Neural progenitor cell (in vitro differentiated cells): ENCODE measurements around the gene PITX3. TPM values are rescaled to one million over a fixed set of nuclear protein-coding genes. Genes with fewer than 3 reads are reported as not detected.

Experiments used
- DNase-seq: peaks from one replicate; pipeline ENCODE4 v3.0.0-alpha.2; 2016; ENCODE audit warnings: low spot score
- H2AFZ ChIP-seq: fragments of 200-600 bp; sonication (generic); replicated peaks from 2 replicates; pipeline ENCODE4 v1.6.1; 2016; ENCODE audit warnings: antibody characterized with exemption
- H3F3A ChIP-seq: fragments of 200-600 bp; sonication (generic); 2 replicates; pipeline ENCODE4 v1.6.1; 2016; ENCODE audit warnings: antibody characterized with exemption, low read depth
- H3K27ac ChIP-seq: fragments of 200-600 bp; sonication (generic); 2 replicates; pipeline ENCODE4 v1.5.1; 2016; ENCODE audit warnings: mild to moderate bottlenecking
- H3K27me3 ChIP-seq: fragments of 200-600 bp; sonication (generic); 2 replicates; pipeline ENCODE4 v1.6.1; 2016; ENCODE audit warnings: mild to moderate bottlenecking, moderate library complexity
- H3K36me3 ChIP-seq: fragments of 200-600 bp; sonication (generic); 2 replicates; pipeline ENCODE4 v1.5.1; 2016
- H3K4me1 ChIP-seq: fragments of 200-600 bp; sonication (generic); 2 replicates; pipeline ENCODE4 v1.6.1; 2016; ENCODE audit warnings: mixed run types
- H3K4me2 ChIP-seq: fragments of 200-600 bp; sonication (generic); 2 replicates; pipeline ENCODE4 v1.6.1; 2016
- H3K4me3 ChIP-seq: fragments of 200-600 bp; sonication (generic); 2 replicates; pipeline ENCODE4 v1.5.1; 2016
- H3K79me2 ChIP-seq: fragments of 200-600 bp; sonication (generic); 2 replicates; pipeline ENCODE4 v1.6.1; 2016; ENCODE audit warnings: low read depth
- H3K9ac ChIP-seq: fragments of 200-600 bp; sonication (generic); 2 replicates; pipeline ENCODE4 v1.6.1; 2016
- H3K9me3 ChIP-seq: fragments of 200-600 bp; sonication (generic); 2 replicates; pipeline ENCODE4 v1.5.1; 2016; ENCODE audit warnings: low read depth
- H4K20me1 ChIP-seq: fragments of 200-600 bp; sonication (generic); 2 replicates; pipeline ENCODE4 v1.6.1; 2016; ENCODE audit warnings: low read depth
- H3K27ac Mint-ChIP-seq: 3 replicates; pipeline ENCODE4 v1.8.0; 2021; ENCODE audit warnings: mixed read lengths
- H3K27me3 Mint-ChIP-seq: 2 replicates; pipeline ENCODE4 v1.8.0; 2022; ENCODE audit warnings: low read depth, mild to moderate bottlenecking, inconsistent platforms, moderate library complexity, mixed read lengths; ENCODE audit not compliant: insufficient read depth
- H3K36me3 Mint-ChIP-seq: 3 replicates; pipeline ENCODE4 v1.8.0; 2021; ENCODE audit warnings: mixed read lengths
- H3K4me1 Mint-ChIP-seq: 3 replicates; pipeline ENCODE4 v1.8.0; 2021; ENCODE audit warnings: mixed read lengths
- H3K4me3 Mint-ChIP-seq: 3 replicates; pipeline ENCODE4 v1.8.0; 2021; ENCODE audit warnings: mild to moderate bottlenecking, moderate library complexity, mixed read lengths
- H3K9me3 Mint-ChIP-seq: 3 replicates; pipeline ENCODE4 v1.8.0; 2020; ENCODE audit warnings: mixed read lengths
- EZH2 ChIP-seq: fragments of 200-600 bp; sonication (generic); IDR thresholded peaks from 2 replicates; pipeline ENCODE4 v1.6.1; 2017; ENCODE audit warnings: antibody characterized with exemption, mild to moderate bottlenecking, moderate library complexity
- EZH2phosphoT487 ChIP-seq: fragments of 200-600 bp; sonication (generic); IDR thresholded peaks from 2 replicates; pipeline ENCODE4 v1.6.1; 2017; ENCODE audit warnings: antibody characterized with exemption
- total RNA-seq: library from RNA; depleted of rRNA; stranded (reverse); fragments of >200 nt; gene quantifications from 2 replicates; pipeline ENCODE4 v1.2.3, GENCODE V29; 2015; ENCODE audit warnings: low replicate concordance
- TF ChIP-seq, protein P1 (sequence below): fragments of 200-600 bp; sonication (generic); IDR thresholded peaks from 2 replicates; pipeline ENCODE4 v1.5.1; 2017; ENCODE audit warnings: antibody characterized with exemption, mild to moderate bottlenecking

Gene PITX3
- total RNA-seq, 1 donor from 2014 or later: not detected

DNA sequence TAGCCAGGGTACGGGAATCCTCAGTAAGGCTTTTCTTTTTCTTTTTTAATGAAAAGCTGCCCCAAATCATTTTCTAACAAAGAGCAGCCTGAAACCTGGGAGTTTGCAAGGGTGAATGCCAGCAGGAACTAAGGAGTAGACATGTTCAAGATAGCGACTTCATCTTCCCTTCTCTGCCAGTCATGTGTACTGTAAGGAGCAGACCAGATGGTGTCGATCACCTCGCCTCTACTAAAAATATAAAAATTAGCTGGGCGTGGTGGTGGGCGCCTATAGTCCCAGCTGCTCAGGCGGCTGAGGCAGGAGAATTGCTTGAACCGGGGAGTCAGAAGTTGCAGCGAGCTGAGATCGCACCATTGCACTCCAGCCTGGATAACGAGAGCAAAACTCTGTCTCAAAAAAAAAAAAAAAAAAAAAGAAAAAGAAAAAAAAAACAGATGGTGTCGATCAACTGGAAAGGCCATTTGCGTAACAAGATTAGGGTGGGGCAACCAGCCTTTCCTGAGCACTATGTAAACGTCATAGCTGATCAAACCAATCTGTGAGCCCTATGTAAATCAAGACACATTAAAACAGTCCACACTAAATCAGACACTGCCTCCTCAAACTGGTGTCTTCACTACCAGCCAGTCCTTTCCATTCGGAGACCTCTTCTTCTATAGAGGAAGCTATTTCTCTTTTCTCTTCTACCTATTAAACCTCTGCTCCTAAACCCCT is 55.3 kb downstream of the PITX3 start:
- Histone ChIP-seq H3K4me1 (peaks cover 17% of the 10 kb centered on the region), H3F3A (peaks cover 12% of the 10 kb centered on the region), H4K20me1 (no peaks in the 10 kb centered on the region), H2AFZ (no peak overlapping the region), H3K9ac (no peak overlapping the region), H3K4me3 (no peak overlapping the region), H3K27ac (no peak overlapping the region), H3K79me2 (no peaks in the 10 kb centered on the region), H3K27me3 (no peaks in the 10 kb centered on the region), H3K4me2 (no peak overlapping the region), H3K36me3 (no peaks in the 10 kb centered on the region), H3K9me3 (peaks cover 10% of the 10 kb centered on the region)
- Mint-ChIP-seq H3K27ac (no peak overlapping the region), H3K27me3 (no peaks in the 10 kb centered on the region), H3K9me3 (peaks cover 11% of the 10 kb centered on the region), H3K36me3 (no peaks in the 10 kb centered on the region), H3K4me1 (no peaks in the 10 kb centered on the region), H3K4me3 (no peak overlapping the region)
- DNase-seq: no peak
- TF ChIP-seq, protein P1, sequence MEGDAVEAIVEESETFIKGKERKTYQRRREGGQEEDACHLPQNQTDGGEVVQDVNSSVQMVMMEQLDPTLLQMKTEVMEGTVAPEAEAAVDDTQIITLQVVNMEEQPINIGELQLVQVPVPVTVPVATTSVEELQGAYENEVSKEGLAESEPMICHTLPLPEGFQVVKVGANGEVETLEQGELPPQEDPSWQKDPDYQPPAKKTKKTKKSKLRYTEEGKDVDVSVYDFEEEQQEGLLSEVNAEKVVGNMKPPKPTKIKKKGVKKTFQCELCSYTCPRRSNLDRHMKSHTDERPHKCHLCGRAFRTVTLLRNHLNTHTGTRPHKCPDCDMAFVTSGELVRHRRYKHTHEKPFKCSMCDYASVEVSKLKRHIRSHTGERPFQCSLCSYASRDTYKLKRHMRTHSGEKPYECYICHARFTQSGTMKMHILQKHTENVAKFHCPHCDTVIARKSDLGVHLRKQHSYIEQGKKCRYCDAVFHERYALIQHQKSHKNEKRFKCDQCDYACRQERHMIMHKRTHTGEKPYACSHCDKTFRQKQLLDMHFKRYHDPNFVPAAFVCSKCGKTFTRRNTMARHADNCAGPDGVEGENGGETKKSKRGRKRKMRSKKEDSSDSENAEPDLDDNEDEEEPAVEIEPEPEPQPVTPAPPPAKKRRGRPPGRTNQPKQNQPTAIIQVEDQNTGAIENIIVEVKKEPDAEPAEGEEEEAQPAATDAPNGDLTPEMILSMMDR: no peak
- TF ChIP-seq EZH2 (no peak), EZH2phosphoT487 (no peak)

DNA sequence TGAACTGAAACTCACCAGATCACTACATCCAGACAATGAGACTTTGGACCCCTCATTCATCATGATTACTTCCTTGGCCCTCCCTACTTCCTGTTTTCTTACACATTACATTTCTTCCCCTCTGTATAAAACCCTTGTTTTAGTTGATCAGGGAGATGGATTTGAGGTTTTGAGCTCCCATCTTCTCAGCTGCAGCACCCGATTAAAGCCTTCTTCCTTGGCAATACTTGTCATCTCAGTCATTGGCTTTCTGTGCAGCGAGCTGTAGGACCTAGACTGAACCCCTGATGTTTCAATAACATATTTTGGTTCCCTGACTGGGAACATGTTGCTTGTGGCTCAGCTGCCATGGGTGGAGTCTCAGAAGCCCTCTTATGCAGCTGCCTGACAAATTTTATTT is 56.0 kb downstream of the PITX3 start:
- no peak overlapping the region for H3K27ac ChIP-seq
- H2AFZ ChIP-seq: no peak overlapping the region
- H3K4me1 Mint-ChIP-seq: no peaks in the 10 kb centered on the region
- no peak overlapping the region for H3K4me2 ChIP-seq
- peaks cover 17% of the 10 kb centered on the region for H3K4me1 ChIP-seq
- peaks cover 6% of the 10 kb centered on the region for H3K9me3 ChIP-seq
- H3K9ac ChIP-seq: no peak overlapping the region
- no peak overlapping the region for H3K27ac Mint-ChIP-seq
- H3K9me3 Mint-ChIP-seq: peaks cover 7% of the 10 kb centered on the region
- no peak overlapping the region for H3K4me3 ChIP-seq
- no peaks in the 10 kb centered on the region for H4K20me1 ChIP-seq
- H3K27me3 ChIP-seq: no peaks in the 10 kb centered on the region
- no peak for DNase-seq
- H3K4me3 Mint-ChIP-seq: no peak overlapping the region
- TF ChIP-seq, protein P1: no peak
- TF ChIP-seq EZH2phosphoT487: no peak
- TF ChIP-seq EZH2: no peak
- no peaks in the 10 kb centered on the region for H3K36me3 ChIP-seq
- no peaks in the 10 kb centered on the region for H3K36me3 Mint-ChIP-seq
- H3K79me2 ChIP-seq: no peaks in the 10 kb centered on the region
- no peaks in the 10 kb centered on the region for H3K27me3 Mint-ChIP-seq
- peaks cover 12% of the 10 kb centered on the region for H3F3A ChIP-seq

DNA sequence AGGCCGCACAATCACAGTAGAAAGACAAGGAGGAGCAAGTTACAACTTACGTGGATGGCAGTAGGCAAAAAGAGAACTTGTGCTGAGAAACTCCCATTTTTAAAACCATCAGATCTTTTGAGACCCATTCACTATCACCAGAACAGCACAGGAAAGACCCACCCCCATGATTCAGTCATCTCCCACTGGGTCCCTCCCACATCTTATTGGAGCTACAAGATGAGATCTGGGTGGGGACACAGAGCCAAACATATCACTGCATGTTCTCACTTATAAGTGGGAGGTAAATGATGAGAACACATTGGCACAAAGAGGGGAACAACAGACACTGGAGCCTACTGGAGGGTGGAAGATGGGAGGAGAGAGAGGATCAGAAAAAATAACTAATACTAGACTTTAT is 56.7 kb downstream of the PITX3 start:
- Histone ChIP-seq H3F3A (peaks cover 12% of the 10 kb centered on the region), H3K9ac (no peak overlapping the region), H3K27ac (no peak overlapping the region), H4K20me1 (no peaks in the 10 kb centered on the region), H3K9me3 (no peaks in the 10 kb centered on the region), H3K27me3 (no peaks in the 10 kb centered on the region), H3K79me2 (no peaks in the 10 kb centered on the region), H2AFZ (no peak overlapping the region), H3K4me1 (peaks cover 17% of the 10 kb centered on the region), H3K36me3 (no peaks in the 10 kb centered on the region), H3K4me3 (no peak overlapping the region), H3K4me2 (no peak overlapping the region)
- Mint-ChIP-seq H3K4me1 (no peaks in the 10 kb centered on the region), H3K9me3 (peaks cover 7% of the 10 kb centered on the region), H3K27me3 (no peaks in the 10 kb centered on the region), H3K4me3 (no peak overlapping the region), H3K36me3 (no peaks in the 10 kb centered on the region), H3K27ac (no peak overlapping the region)
- DNase-seq: no peak
- TF ChIP-seq, protein P1: no peak
- TF ChIP-seq EZH2phosphoT487 (no peak), EZH2 (no peak)

Other genes with a start within 250 kb of the PITX3 start
- gene ARMH3, start 185.3 kb downstream of the PITX3 start, total RNA-seq: 11.8 and 14.5 TPM in 2 replicates
- gene HPS6, start 176.2 kb downstream of the PITX3 start, total RNA-seq: 7.2 and 22.8 TPM in 2 replicates
- gene LDB1, start 121.1 kb downstream of the PITX3 start, total RNA-seq: 46.4 and 79.2 TPM in 2 replicates
- 11.7 and 15.4 TPM in 2 replicates for gene PPRC1, start 108.5 kb downstream of the PITX3 start, total RNA-seq
- 74.7 and 80.6 TPM in 2 replicates for gene NOLC1, start 89.1 kb downstream of the PITX3 start, total RNA-seq
- 0.40 TPM in 1 of 2 replicates, not detected in the other for gene ELOVL3, start 15.2 kb downstream of the PITX3 start, total RNA-seq
- gene GBF1, start 4.0 kb upstream of the PITX3 start, total RNA-seq: 23.5 and 37.9 TPM in 2 replicates
- 4.0 and 14.9 TPM in 2 replicates for gene NFKB2, start 154.2 kb upstream of the PITX3 start, total RNA-seq
- gene PSD, start 177.3 kb upstream of the PITX3 start, total RNA-seq: 0.09 and 2.8 TPM in 2 replicates
- gene FBXL15, start 179.3 kb upstream of the PITX3 start, total RNA-seq: 4.4 and 12.2 TPM in 2 replicates
- 64.0 and 97.4 TPM in 2 replicates for gene CUEDC2, start 191.1 kb upstream of the PITX3 start, total RNA-seq
- not detected in 2 replicates for gene C10orf95, start 210.0 kb upstream of the PITX3 start, total RNA-seq